ENCODE results near the gene GM2A. TPM values are rescaled to one million over a fixed set of nuclear protein-coding genes. Genes with fewer than 3 reads are reported as not detected.
"Not testable (repeated sequence)": the region's sequence is repeated elsewhere in the genome, so short reads cannot be mapped to it uniquely, and the experiment has no call there.

GM2A gene
- total RNA-seq, 2 experiments from 2014 or later, result 13.4 to 18.7 TPM

GRCh38 chr5:151234476-151235238 lies 18.3 kb upstream of the GM2A start:
- ATAC-seq (peak; percentile 66), DNase-seq (peak; percentile 66)
- Mint-ChIP-seq H3K4me3 (no peak overlapping the region), H3K27me3 (no peaks in the 10 kb centered on the region), H3K27ac (peak overlapping the region; percentile 34), H3K36me3 (no peaks in the 10 kb centered on the region), H3K4me1 (peaks cover 35% of the 10 kb centered on the region), H3K9me3 (ENCODE audit: low read depth) (no peaks in the 10 kb centered on the region)
- CTCF ChIA-PET, result interaction anchor here (0.7 to 2.3 kb wide), 10 partner anchors 11 to 119 kb away, joined by 3 to 32 read pairs (median 4); partner anchors contain the start of gene CCDC69

GRCh38 chr5:151235239-151235571 lies 17.8 kb upstream of the GM2A start:
- H3K4me1 Mint-ChIP-seq, result peaks cover 35% of the 10 kb centered on the region
- not testable (repeated sequence) for H3K9me3 Mint-ChIP-seq (ENCODE audit: low read depth); H3K4me3 Mint-ChIP-seq; H3K27ac Mint-ChIP-seq; DNase-seq; H3K27me3 Mint-ChIP-seq; ATAC-seq; H3K36me3 Mint-ChIP-seq
- CTCF ChIA-PET, result interaction anchor here (0.7 to 2.3 kb wide), 9 partner anchors 12 to 119 kb away, joined by 3 to 32 read pairs (median 4); partner anchors contain the start of gene CCDC69

GRCh38 chr5:151236888-151237287 lies 16.1 kb upstream of the GM2A start:
- Mint-ChIP-seq H3K4me3 (no peak overlapping the region), H3K27ac (no peak overlapping the region), H3K27me3 (no peaks in the 10 kb centered on the region), H3K36me3 (no peaks in the 10 kb centered on the region), H3K4me1 (peaks cover 38% of the 10 kb centered on the region), H3K9me3 (ENCODE audit: low read depth) (no peaks in the 10 kb centered on the region)
- no peak for DNase-seq
- CTCF ChIA-PET, result interaction anchor here (2.3 to 3.3 kb wide), 5 partner anchors 9 to 110 kb away, joined by 16 to 49 read pairs (median 30); partner anchors contain the start of gene CCDC69
- ATAC-seq, result no peak

GRCh38 chr5:151237685-151238084 lies 15.3 kb upstream of the GM2A start:
- no peaks in the 10 kb centered on the region for H3K9me3 Mint-ChIP-seq (ENCODE audit: low read depth)
- no peak for ATAC-seq

GRCh38 chr5:151238303-151238741 lies 14.7 kb upstream of the GM2A start:
- Mint-ChIP-seq H3K27ac (peak overlapping the region; percentile 73), H3K4me1 (peaks cover 49% of the 10 kb centered on the region), H3K4me3 (peak overlapping the region; percentile 63), H3K36me3 (no peaks in the 10 kb centered on the region), H3K27me3 (no peaks in the 10 kb centered on the region), H3K9me3 (ENCODE audit: low read depth) (no peaks in the 10 kb centered on the region)
- CTCF ChIA-PET, result interaction anchor here (0.6 to 4.3 kb wide), 31 partner anchors 8 to 609 kb away, joined by 3 to 49 read pairs (median 4); partner anchors contain the start of genes CCDC69 and GM2A
- ATAC-seq, result peak; percentile 54
- DNase-seq, result no peak

More at GRCh38 chr5:151237685-151238084, 15.3 kb upstream of the GM2A start:
- no peaks in the 10 kb centered on the region for H3K36me3 Mint-ChIP-seq
- H3K27me3 Mint-ChIP-seq, result no peaks in the 10 kb centered on the region
- peaks cover 43% of the 10 kb centered on the region for H3K4me1 Mint-ChIP-seq
- peak overlapping the region; percentile 73 for H3K27ac Mint-ChIP-seq
- CTCF ChIA-PET, result interaction anchor here (1.1 to 4.3 kb wide), 18 partner anchors 9 to 608 kb away, joined by 3 to 49 read pairs (median 10); partner anchors contain the start of genes CCDC69 and GM2A
- DNase-seq, result no peak
- no peak overlapping the region for H3K4me3 Mint-ChIP-seq

- ATAC-seq (peak; percentile 73), DNase-seq (peak; percentile 73)
- Mint-ChIP-seq H3K27me3 (no peaks in the 10 kb centered on the region), H3K9me3 (ENCODE audit: low read depth) (no peaks in the 10 kb centered on the region), H3K27ac (peak overlapping the region; percentile 33), H3K4me3 (peak overlapping the region; percentile 63), H3K4me1 (peaks cover 56% of the 10 kb centered on the region), H3K36me3 (no peaks in the 10 kb centered on the region)
- CTCF ChIA-PET, result interaction anchor here (0.6 to 4.3 kb wide), 34 partner anchors 9 to 610 kb away, joined by 3 to 49 read pairs (median 4); partner anchors contain the start of genes ANXA6, CCDC69 and GM2A
Observed at GRCh38 chr5:151239237-151239861, 13.6 kb upstream of the GM2A start.

- CTCF ChIA-PET, result interaction anchor here (0.6 to 4.3 kb wide), 11 partner anchors 9 to 124 kb away, joined by 3 to 24 read pairs (median 6); no protein-coding TSS in a partner anchor
- not testable (repeated sequence) for H3K9me3 Mint-ChIP-seq (ENCODE audit: low read depth); H3K36me3 Mint-ChIP-seq; H3K27ac Mint-ChIP-seq; ATAC-seq; DNase-seq; H3K4me3 Mint-ChIP-seq; H3K27me3 Mint-ChIP-seq
- H3K4me1 Mint-ChIP-seq, result peaks cover 54% of the 10 kb centered on the region
Observed at GRCh38 chr5:151240268-151240835, 12.6 kb upstream of the GM2A start.

- Mint-ChIP-seq H3K9me3 (ENCODE audit: low read depth) (no peaks in the 10 kb centered on the region), H3K4me1 (peaks cover 57% of the 10 kb centered on the region), H3K27ac (no peak overlapping the region), H3K4me3 (no peak overlapping the region), H3K27me3 (no peaks in the 10 kb centered on the region), H3K36me3 (no peaks in the 10 kb centered on the region)
- ATAC-seq, result no peak
- CTCF ChIA-PET, result interaction anchor here (0.6 to 4.3 kb wide), 12 partner anchors 8 to 125 kb away, joined by 3 to 24 read pairs (median 5); partner anchors contain the start of genes CCDC69 and GM2A
- DNase-seq, result no peak
Observed at GRCh38 chr5:151240924-151241635, 11.9 kb upstream of the GM2A start.

GRCh38 chr5:151243127-151243526 lies 9.9 kb upstream of the GM2A start:
- no peaks in the 10 kb centered on the region for H3K9me3 Mint-ChIP-seq (ENCODE audit: low read depth)
- no peak overlapping the region for H3K4me3 Mint-ChIP-seq
- CTCF ChIA-PET, result interaction anchor here (1.3 to 2.2 kb wide), 4 partner anchors 10 to 117 kb away, joined by 3 to 9 read pairs (median 7); partner anchors contain the start of genes CCDC69 and GM2A
- no peak for DNase-seq
- no peaks in the 10 kb centered on the region for H3K36me3 Mint-ChIP-seq
- peaks cover 56% of the 10 kb centered on the region for H3K4me1 Mint-ChIP-seq
- no peaks in the 10 kb centered on the region for H3K27me3 Mint-ChIP-seq
- no peak overlapping the region for H3K27ac Mint-ChIP-seq
- no peak for ATAC-seq

GRCh38 chr5:151243564-151243963 lies 9.4 kb upstream of the GM2A start:
- peak overlapping the region; percentile 53 for H3K27ac Mint-ChIP-seq
- peak; percentile 55 for DNase-seq
- H3K4me1 Mint-ChIP-seq, result peaks cover 54% of the 10 kb centered on the region
- no peaks in the 10 kb centered on the region for H3K36me3 Mint-ChIP-seq
- CTCF ChIA-PET, result interaction anchor here (1.4 to 1.7 kb wide), 2 partner anchors 76 to 117 kb away, joined by 3 to 7 read pairs; no protein-coding TSS in a partner anchor
- no peak overlapping the region for H3K4me3 Mint-ChIP-seq
- H3K27me3 Mint-ChIP-seq, result no peaks in the 10 kb centered on the region
- ATAC-seq, result peak; percentile 27
- H3K9me3 Mint-ChIP-seq (ENCODE audit: low read depth), result no peaks in the 10 kb centered on the region

- DNase-seq (no peak), ATAC-seq (peak; percentile 12)
- Mint-ChIP-seq H3K27ac (no peak overlapping the region), H3K4me1 (peaks cover 48% of the 10 kb centered on the region), H3K9me3 (ENCODE audit: low read depth) (no peaks in the 10 kb centered on the region), H3K36me3 (no peaks in the 10 kb centered on the region), H3K27me3 (no peaks in the 10 kb centered on the region), H3K4me3 (no peak overlapping the region)
- CTCF ChIA-PET, result no interaction called here
Observed at GRCh38 chr5:151244206-151244605, 8.8 kb upstream of the GM2A start.

GRCh38 chr5:151245680-151246219 lies 7.2 kb upstream of the GM2A start:
- CTCF ChIA-PET, result interaction anchor here (0.7 to 0.9 kb wide), 2 partner anchors 9 to 120 kb away, joined by 3 to 4 read pairs; no protein-coding TSS in a partner anchor
- Mint-ChIP-seq H3K4me1 (peaks cover 52% of the 10 kb centered on the region), H3K27me3 (no peaks in the 10 kb centered on the region), H3K27ac (no peak overlapping the region), H3K36me3 (peaks cover 2% of the 10 kb centered on the region), H3K9me3 (ENCODE audit: low read depth) (no peaks in the 10 kb centered on the region), H3K4me3 (no peak overlapping the region)
- DNase-seq (no peak), ATAC-seq (peak; percentile 4)

Data from activated CD8-positive, alpha-beta memory T cell treated with anti-CD3 and anti-CD28 coated beads, Interleukin-2, amount 10 ng/mL, durations not matched to agents 7 days and 5 days (primary cell).